Measurements from ENCODE around the gene RBMS1.

The RBMS1 gene

DNA sequence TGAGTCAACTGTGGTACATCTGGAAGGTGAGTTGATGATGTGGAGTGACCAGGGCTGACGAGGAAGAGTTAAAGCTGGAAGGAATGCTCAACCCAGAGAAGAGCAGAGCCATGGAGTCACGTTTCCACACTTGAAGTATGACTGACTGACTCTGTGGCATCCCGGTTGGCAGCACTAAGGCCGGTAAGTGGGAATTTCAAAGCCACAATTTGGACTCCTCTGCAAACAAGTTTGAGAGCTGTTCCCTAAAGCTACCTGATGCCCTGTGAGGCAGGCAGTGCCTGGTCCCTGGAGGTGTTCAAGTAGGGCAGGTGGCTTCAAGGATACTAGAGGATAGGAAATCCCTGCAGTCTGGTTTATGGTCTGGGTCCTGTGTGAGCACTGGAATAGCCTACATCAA, 224.2 kb downstream of the RBMS1 start:
- no peaks in the 10 kb centered on the region for H3F3A ChIP-seq (ENCODE audit: control insufficient read depth, insufficient read depth)
- no peaks in the 10 kb centered on the region for H3K9me2 ChIP-seq (replicated peaks; ENCODE audit: control insufficient read depth, low read length)
- TF ChIP-seq, protein P1, sequence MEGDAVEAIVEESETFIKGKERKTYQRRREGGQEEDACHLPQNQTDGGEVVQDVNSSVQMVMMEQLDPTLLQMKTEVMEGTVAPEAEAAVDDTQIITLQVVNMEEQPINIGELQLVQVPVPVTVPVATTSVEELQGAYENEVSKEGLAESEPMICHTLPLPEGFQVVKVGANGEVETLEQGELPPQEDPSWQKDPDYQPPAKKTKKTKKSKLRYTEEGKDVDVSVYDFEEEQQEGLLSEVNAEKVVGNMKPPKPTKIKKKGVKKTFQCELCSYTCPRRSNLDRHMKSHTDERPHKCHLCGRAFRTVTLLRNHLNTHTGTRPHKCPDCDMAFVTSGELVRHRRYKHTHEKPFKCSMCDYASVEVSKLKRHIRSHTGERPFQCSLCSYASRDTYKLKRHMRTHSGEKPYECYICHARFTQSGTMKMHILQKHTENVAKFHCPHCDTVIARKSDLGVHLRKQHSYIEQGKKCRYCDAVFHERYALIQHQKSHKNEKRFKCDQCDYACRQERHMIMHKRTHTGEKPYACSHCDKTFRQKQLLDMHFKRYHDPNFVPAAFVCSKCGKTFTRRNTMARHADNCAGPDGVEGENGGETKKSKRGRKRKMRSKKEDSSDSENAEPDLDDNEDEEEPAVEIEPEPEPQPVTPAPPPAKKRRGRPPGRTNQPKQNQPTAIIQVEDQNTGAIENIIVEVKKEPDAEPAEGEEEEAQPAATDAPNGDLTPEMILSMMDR (IDR thresholded peaks at IDR 0.05; ENCODE audit: low read depth, low read length, poor library complexity, severe bottlenecking) = no peak
- no peak for TF ChIP-seq EZH2phosphoT487 (IDR thresholded peaks at IDR 0.05; ENCODE audit: borderline replicate concordance, low read length)
- H3K27ac ChIP-seq (ENCODE audit: low read depth, low read length) = no peak overlapping the region
- peaks cover 11% of the 10 kb centered on the region for H3K4me1 ChIP-seq (ENCODE audit: control insufficient read depth, low read length)
- H4K20me1 ChIP-seq (ENCODE audit: control insufficient read depth, insufficient read depth, low read depth, low read length) = no peaks in the 10 kb centered on the region
- no peaks in the 10 kb centered on the region for H3K36me3 ChIP-seq (ENCODE audit: control insufficient read depth, low read length)
- no peaks in the 10 kb centered on the region for H3K79me2 ChIP-seq (ENCODE audit: control insufficient read depth, low read length)
- H3K9me3 ChIP-seq (ENCODE audit: control insufficient read depth, insufficient read depth, low read length) = no peaks in the 10 kb centered on the region
- peaks cover 10% of the 10 kb centered on the region for H3K27me3 ChIP-seq (ENCODE audit: control insufficient read depth, low read length)
- peak overlapping the region; percentile 75 for H3K4me2 ChIP-seq (ENCODE audit: low read length)
- H3K4me3 ChIP-seq (ENCODE audit: low read length) = peak overlapping the region; percentile 59

DNA sequence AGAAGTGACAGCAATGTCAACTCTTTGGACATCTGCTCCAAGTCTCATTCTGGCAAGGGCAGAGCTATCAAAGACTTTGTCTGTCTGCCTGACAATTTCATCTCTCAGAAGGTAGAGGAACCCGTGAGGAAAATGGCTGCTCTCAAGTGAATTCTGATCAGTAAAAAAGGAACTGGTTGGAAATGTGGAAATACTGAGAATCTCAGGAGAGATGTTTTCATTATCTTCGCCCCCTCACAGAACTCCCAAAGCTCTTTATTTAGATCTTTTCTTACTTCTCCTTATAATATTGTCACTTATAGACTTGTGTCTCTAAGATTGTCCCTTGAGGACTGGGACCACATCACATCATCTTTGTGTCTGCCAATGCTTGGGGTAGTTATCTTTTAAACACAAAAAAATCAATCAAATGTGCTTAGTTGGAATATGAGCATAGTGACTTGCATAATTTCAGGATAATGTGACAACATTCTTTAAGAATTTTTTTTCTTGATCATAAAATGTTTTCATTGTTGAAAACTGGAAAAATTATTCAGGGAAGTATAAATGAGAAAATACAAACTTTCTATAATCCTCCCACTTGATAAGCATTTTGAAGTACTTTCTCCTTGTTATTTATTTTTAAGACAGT, 225.3 kb downstream of the RBMS1 start:
- Histone ChIP-seq H3K27ac (ENCODE audit: low read depth, low read length) (no peak overlapping the region), H3F3A (ENCODE audit: control insufficient read depth, insufficient read depth) (no peaks in the 10 kb centered on the region), H3K79me2 (ENCODE audit: control insufficient read depth, low read length) (no peaks in the 10 kb centered on the region), H3K36me3 (ENCODE audit: control insufficient read depth, low read length) (no peaks in the 10 kb centered on the region), H3K9me3 (ENCODE audit: control insufficient read depth, insufficient read depth, low read length) (no peaks in the 10 kb centered on the region), H4K20me1 (ENCODE audit: control insufficient read depth, insufficient read depth, low read depth, low read length) (no peaks in the 10 kb centered on the region), H3K4me2 (ENCODE audit: low read length) (no peak overlapping the region), H3K4me3 (ENCODE audit: low read length) (no peak overlapping the region), H3K27me3 (ENCODE audit: control insufficient read depth, low read length) (peaks cover 10% of the 10 kb centered on the region), H3K4me1 (ENCODE audit: control insufficient read depth, low read length) (peaks cover 11% of the 10 kb centered on the region), H3K9me2 (replicated peaks; ENCODE audit: control insufficient read depth, low read length) (no peaks in the 10 kb centered on the region)
- no peak for TF ChIP-seq EZH2phosphoT487 (IDR thresholded peaks at IDR 0.05; ENCODE audit: borderline replicate concordance, low read length)
- TF ChIP-seq, protein P1 (IDR thresholded peaks at IDR 0.05; ENCODE audit: low read depth, low read length, poor library complexity, severe bottlenecking) = no peak

DNA sequence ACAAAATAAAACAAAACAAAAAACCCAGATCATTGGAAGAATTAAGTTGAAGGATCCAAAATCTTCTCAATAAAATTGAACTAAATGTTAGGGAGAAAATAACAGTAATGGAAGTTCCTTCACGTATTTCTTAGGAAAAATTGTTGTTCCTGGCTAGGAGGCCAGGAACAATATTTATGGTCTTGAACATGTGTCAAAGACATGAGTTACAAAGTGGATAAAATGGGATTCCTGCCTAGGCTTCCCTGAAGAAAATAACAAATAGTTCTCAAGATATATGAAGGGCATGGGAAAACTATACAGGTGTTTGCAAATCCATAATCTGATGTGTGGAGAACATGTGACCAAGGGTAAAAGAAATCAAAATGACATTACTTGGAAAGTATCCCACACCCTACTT, 225.9 kb downstream of the RBMS1 start:
- TF ChIP-seq, protein P1 (IDR thresholded peaks at IDR 0.05; ENCODE audit: low read depth, low read length, poor library complexity, severe bottlenecking) = no peak
- TF ChIP-seq EZH2phosphoT487 (IDR thresholded peaks at IDR 0.05; ENCODE audit: borderline replicate concordance, low read length) = no peak
- peaks cover 11% of the 10 kb centered on the region for H3K4me1 ChIP-seq (ENCODE audit: control insufficient read depth, low read length)
- H3K27me3 ChIP-seq (ENCODE audit: control insufficient read depth, low read length) = peaks cover 10% of the 10 kb centered on the region
- H4K20me1 ChIP-seq (ENCODE audit: control insufficient read depth, insufficient read depth, low read depth, low read length) = no peaks in the 10 kb centered on the region
- H3K4me3 ChIP-seq (ENCODE audit: low read length) = no peak overlapping the region
- no peaks in the 10 kb centered on the region for H3K9me3 ChIP-seq (ENCODE audit: control insufficient read depth, insufficient read depth, low read length)
- H3K36me3 ChIP-seq (ENCODE audit: control insufficient read depth, low read length) = no peaks in the 10 kb centered on the region
- H3K27ac ChIP-seq (ENCODE audit: low read depth, low read length) = no peak overlapping the region
- no peak overlapping the region for H3K4me2 ChIP-seq (ENCODE audit: low read length)
- H3K79me2 ChIP-seq (ENCODE audit: control insufficient read depth, low read length) = no peaks in the 10 kb centered on the region
- H3F3A ChIP-seq (ENCODE audit: control insufficient read depth, insufficient read depth) = no peaks in the 10 kb centered on the region
- H3K9me2 ChIP-seq (replicated peaks; ENCODE audit: control insufficient read depth, low read length) = no peaks in the 10 kb centered on the region

Data from DOHH2 (cell line).